GM18907 (cell line): Measurements from ENCODE around the gene GLA.
A peak's percentile ranks its signal among the peaks of the same experiment; 100 is the strongest.

Experiments
- ATAC-seq: cut with Tn5 transposase; IDR thresholded peaks from one replicate; pipeline ENCODE4 v1.9.1; 2021; ENCODE audit warnings: mild to moderate bottlenecking, moderate library complexity; ENCODE audit not compliant: unreplicated experiment

GLA gene

GRCh38 chrX:101407748-101408531, at the start of gene GLA, which contains the start of gene HNRNPH2:
TSS of gene GLA (minus strand) at chrX:101407925. CDS start at chrX:101407903, 22 bp downstream.
TSS of gene HNRNPH2 (plus strand) at chrX:101408222. CDS start at chrX:101411989, 3,767 bp downstream.
- peak; percentile 97 for ATAC-seq

- no peak for ATAC-seq
Observed at GRCh38 chrX:101452056-101452455, 44.3 kb upstream of the GLA start.

GRCh38 chrX:101450961-101451360, 43.2 kb upstream of the GLA start:
- ATAC-seq = no peak

DNA sequence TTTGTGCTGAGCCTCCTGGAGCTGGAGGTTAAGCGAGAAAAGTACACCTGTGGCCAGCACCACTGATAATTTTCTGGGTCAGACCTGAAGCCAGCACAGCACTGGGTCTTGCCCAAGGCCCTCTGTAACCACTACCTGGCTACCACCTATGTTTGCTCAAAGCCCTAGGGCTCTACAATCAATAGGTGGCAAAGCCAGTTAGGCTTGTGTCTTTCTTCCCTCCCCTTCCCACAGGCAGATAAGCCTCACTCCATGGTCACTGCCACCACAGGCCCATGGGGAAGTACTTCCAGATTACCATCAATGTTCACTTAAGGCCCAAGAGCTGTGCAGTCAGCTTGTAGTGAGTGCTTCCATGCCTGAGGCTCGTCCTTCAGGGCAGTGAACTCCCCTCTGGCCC, 42.4 kb upstream of the GLA start:
- ATAC-seq = no peak

DNA sequence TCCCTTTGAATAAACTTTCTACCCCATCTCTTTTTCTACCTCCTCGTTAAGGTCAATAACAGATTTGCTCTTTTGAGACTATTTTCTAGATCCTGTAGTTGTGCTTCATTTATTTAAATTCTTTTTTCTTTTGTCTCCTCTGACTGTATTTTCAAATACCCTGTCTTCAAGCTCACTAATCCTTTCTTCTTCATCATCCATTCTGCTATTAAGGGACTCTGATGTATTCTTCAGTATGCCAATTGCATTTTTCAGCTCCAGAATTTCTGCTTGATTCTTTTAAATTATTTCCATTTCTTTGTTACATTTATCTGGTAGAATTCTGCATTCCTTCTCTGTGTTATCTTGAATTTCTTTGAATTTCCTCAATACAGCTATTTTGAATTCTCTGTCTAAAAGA, 41.6 kb upstream of the GLA start:
- no peak for ATAC-seq

DNA sequence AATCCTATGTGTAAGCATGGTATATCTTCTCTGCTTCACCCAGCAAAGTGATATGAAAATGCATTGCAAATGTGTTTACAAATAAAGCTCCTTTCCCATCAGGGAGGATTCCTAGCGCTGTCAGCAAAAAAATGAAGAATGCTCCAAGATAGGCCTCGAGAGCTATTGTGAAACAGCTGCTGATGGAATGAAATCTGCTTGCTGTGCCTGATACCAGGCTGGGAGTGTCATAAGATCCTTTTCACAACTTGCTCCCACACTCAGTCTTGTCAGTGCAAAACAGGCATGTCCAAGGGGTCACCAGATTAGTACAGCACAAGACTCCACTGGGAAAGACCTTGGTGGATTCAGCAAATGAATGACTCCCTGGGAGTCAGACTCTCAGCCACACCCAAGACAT, 34.4 kb upstream of the GLA start:
- no peak for ATAC-seq

DNA sequence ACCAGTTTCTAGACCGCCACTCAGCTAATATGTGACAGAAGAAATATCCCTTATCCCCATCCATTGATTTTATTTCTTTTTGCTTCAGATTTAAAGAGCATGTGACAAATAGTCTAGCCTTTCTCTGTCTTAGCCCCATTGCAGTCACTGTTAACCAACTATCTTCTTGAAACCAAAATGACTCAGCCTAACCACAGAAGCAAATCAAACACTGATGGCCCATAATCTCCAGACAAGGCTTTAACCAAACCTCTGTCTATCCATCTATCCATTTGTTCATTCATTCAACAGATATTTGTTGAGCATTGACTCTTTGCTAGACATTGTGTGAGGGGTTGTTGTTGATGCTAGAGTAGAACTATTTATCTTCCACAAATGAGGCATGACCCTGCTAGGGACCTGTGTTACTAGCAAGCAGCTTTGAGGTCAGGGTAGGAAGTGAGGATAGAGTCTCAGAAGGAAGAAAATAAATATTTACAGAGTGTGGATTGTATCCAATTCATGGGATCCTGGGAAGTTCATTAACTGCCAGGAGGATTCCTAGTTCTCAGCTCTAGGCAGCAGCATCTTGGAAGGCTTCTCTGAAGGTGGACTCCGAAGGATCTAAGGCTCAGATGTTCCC, 22.8 kb upstream of the GLA start:
- peak; percentile 96 for ATAC-seq

GRCh38 chrX:101429934-101430333, 22.2 kb upstream of the GLA start:
- peak; percentile 49 for ATAC-seq

GRCh38 chrX:101427954-101428353, 20.2 kb upstream of the GLA start:
- ATAC-seq = no peak

DNA sequence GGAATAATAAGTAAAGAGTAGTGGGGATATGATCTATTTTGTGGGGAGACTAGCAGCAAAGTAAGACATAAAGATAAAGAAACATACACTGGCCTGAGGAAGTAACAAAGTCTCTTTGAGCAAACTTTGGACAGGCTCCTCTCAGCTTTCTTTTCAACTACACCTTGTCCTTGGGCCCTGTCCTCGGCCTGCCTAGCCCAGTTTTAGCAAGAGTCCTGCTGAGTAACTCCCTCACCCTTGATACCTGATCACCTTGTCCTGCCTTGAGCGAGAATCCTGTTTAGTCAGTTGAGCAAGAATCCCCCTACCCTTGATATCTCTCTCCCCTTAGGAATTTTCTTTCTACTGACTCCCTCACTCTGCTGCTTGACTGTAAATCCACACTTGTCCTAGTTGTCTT, 11.8 kb upstream of the GLA start:
- ATAC-seq = no peak

DNA sequence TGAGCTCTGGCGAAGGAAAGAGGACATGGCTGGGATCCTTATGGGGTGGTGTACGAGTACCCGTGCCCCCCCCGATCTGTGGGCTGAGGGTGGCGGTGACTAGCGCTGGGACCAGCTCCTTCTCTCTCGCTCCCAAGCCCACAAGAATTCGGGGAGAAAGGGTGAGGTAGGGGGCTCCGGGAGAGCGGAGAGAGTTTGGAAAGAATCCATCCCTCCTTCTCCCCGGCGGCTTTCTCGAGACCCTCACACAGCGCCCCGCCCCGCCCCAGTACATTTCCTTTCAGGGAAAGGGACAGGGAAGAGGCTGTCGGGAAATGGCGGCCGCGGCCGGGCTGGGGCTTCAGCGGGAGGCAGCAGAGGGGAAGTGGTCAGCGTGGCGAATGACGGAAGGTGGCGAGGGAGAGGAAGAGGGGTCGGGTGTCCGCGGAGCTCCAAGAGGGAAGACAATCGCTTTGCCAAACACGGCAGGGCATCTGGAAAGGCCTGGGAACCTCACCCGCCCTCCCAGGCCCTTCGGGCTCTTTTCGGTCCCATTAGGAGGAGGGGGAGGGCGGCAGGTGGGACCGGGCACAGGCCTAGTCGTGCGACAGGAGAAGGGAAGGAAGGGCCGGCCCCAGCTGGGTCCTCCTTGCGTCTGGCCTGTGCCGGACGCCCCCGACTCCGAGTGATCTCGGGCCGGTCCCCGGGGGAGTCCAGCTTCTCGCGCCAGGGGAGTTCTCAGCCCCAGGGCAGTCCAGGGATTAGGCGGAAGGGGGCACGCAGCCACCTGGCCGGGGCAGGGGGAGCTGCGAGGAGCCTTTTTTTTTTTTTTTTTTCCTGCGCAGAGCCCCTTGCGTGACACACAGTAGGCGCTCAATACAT, 10.5 kb upstream of the GLA start:
- ATAC-seq = peak; percentile 59

DNA sequence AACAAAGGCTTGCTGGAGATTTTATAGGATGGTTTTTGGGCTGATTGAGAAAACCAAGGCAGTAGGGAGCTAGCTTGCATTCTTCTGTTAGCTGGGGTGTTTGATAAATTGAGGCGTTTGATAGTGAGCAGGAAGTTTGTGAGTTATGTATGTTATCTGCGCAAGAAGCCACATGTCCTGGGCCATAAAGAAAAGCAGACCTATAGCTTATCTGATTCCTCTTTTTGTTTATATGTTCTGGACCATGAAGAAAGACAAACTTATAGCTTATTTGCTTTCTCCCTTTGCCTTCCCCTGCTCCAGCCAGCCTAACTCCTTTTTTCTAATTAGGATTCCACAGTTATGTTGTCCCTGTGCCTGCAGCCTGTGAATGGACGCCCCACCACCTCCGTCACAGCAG, 9.5 kb upstream of the GLA start:
- ATAC-seq = no peak

DNA sequence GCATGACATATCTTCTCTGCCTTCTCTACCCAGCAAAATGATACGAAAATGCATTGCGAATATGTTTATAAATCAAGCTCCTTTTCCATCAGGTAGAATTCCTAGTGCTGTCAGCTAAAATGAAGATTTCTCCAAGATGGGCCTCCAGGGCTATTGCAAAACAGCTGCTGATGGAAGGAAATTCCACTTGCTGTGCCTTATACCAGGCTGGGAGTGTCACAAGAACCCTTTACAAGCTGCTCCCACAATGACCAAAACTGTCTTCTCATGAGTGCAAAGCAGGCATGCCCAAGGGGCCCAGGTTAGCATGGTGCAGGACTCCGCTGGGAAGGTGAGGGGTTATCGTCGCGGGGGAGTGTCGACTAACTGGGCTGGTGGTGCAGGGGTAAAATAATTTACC, 9.0 kb upstream of the GLA start:
- ATAC-seq = no peak

DNA sequence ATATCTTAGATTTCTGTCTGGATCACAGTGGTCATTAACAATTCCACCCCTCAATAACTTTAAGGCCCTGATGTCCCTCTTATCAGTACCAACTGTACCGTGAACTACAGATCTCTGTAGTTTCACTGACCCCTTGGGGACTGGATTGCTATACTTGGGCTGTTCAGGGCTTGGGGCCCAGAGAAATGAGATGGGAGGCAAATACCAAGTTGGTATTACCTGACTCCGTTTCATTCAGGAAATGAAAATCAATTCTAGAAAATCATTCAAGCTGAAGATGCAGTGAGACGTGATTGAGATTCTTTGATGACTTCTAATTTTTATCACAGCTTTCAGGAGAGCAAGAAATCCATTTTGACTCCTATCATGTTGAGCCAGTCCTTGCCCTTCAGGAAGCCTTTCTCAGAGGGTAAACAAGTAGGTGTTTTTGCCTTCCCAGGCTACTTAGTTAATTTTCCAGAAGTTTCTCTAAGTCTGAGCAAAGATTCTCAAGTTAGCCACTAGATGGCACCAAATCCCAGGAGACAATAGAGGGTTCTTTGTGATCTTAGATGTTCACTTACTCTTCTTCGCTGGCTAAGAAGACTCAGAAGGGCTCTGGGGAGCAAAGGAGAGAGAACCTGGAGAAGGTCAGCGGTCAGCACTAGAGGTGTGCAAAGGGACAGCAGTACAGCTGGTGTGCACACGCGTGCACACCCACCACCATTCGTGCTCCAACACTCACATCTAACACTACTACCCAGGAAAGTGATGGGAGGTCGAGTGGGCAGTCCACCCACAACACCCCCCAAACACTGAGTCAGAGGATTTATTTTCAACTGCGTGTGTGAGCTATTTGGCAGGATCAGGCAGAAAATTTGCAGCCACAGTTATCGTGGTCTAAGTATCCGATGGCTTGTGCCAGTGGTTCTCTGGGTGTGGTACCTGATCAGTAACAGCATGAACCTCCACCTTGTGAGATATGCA, 7.7 kb upstream of the GLA start:
- ATAC-seq = peak; percentile 70

- ATAC-seq = no peak
Observed at GRCh38 chrX:101411984-101412383, 4.3 kb upstream of the GLA start.

DNA sequence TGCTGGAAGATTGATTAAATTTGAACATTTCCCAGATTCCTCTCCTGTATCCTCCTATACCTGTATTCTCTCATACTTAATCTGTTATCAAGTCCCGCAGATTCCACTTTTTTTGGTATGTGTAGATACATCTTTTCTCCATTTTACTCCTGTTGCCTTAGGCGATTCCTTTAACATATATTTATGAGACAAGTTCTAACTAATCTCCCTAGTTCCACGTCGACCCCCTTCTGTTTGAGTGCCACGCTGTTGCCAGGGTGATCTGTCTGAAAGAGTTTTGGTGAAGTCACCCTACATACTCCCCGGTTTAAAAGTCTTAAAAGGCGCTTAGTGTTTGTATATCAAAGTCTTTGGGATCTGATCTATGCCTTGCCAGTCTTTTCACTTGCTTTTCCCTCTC, 2.7 kb upstream of the GLA start:
- no peak for ATAC-seq

DNA sequence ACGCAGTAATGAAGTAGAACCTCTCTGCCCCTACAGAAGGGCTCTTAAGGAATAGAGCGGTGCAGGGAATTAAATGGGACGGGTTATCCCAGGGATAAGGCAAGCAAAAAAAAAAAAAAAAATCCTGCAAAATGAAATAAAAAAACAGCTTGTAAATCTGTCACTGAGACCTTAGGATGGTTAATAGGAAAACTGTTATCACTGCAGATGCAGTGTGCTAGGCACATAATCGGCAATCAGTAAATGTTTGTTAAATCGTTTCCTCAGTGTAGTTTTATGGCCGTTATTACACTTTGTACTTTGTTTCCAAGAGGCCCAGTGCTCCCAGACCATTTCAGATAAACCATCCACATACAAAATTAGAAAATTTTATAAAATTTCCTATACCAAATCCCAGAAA, 1.3 kb upstream of the GLA start:
- no peak for ATAC-seq

- no peak for ATAC-seq
Observed at GRCh38 chrX:101408532-101408841, 762 bp upstream of the GLA start.

DNA sequence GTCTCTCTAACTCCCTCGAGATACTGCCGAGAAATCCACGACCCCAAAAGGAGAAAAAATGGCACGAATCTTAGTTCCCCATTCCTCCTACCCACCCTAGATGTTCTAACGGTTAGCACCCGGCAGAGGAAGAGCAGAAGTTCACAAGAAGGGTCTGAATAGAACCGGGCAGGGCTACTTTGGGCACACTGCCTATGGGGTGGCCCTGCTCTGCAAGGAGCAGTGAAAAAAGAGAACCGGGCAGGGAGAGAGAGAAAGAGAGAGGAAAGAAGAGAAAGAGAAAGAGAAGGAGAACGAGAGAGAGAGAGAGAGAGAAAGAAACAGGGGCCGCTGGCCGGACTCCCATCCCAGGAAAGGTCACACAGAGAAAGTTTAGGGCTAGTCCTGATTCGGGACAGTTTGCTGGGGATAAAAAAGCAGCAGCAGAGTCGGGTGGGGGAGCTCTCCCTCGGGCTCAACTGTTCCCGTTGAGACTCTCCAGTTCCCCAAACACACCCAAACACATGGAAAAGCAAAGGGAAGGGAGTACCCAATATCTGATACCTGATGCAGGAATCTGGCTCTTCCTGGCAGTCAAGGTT, 468 bp downstream of the GLA start:
- ATAC-seq = peak; percentile 2

DNA sequence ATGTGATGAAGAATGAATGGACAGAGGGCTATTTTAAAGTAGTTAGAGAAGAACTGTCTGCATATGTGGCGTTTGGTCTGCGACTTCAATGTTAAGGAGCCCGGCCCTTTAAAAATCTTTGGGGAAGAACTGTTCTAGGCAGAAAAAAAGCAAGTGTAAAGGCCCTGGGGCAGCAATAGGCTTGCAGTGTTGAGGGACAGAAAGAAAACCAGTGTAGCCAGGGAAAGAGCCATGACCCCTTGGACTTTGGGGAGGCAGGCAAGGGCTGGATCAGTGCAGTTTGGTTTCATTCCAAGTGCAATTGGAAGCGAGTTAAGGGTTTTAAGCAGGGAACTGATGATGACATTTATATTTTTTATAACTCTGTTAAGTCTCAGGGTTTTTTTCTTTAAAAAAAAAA, 7.9 kb downstream of the GLA start:
- no peak for ATAC-seq
